Measurements from ENCODE around the gene KRT38. TPM values are rescaled to one million over a fixed set of nuclear protein-coding genes. Genes with fewer than 3 reads are reported as not detected.

KRT38 gene
- total and polyA plus RNA-seq, 2 of the 8 experiments (the other 6 are each of a cell fraction or from before 2014, with no cell fraction given) = not detected

GRCh38 chr17:41395611-41396010 lies 45.2 kb downstream of the KRT38 start (continued):
- TF ChIP-seq CHD7 (IDR thresholded peaks at IDR 0.05; ENCODE audit: insufficient replicate concordance, low read length) (no peak), E2F6 (IDR thresholded peaks at IDR 0.05) (no peak), GABPA (IDR thresholded peaks at IDR 0.05; ENCODE audit: borderline replicate concordance, insufficient read depth, low read length) (no peak), PHF8 (conservative IDR thresholded peaks at IDR 0.05; ENCODE audit: low read depth, low read length) (no peak), SAP30 (IDR thresholded peaks at IDR 0.05; ENCODE audit: insufficient read depth, insufficient replicate concordance, low read length) (no peak), YY1 (IDR thresholded peaks at IDR 0.05; ENCODE audit: low read depth, low read length) (no peak), RBBP5 (IDR thresholded peaks at IDR 0.05; ENCODE audit: borderline replicate concordance, low read depth, low read length) (no peak), JUND (IDR thresholded peaks at IDR 0.05; ENCODE audit: low read length) (no peak), RXRA (IDR thresholded peaks at IDR 0.05; ENCODE audit: insufficient read depth, low read depth, low read length) (no peak), USF2 (IDR thresholded peaks at IDR 0.05; ENCODE audit: low read length) (no peak)

Data from H1 (cell line).